Neural cell (in vitro differentiated cells): Measurements from ENCODE around the gene ATP7B. TPM values are rescaled to one million over a fixed set of nuclear protein-coding genes. Genes with fewer than 3 reads are reported as not detected.

Experiments
- H2AFZ ChIP-seq: fragments of 200-600, 300-800 bp; sonication (generic), shearing (Covaris generic); 2 replicates; pipeline ENCODE4 v1.6.0; 2014; ENCODE audit warnings: low read depth, mild to moderate bottlenecking, antibody characterized with exemption, low read length, moderate library complexity
- H3F3A ChIP-seq: fragments of 200-600 bp; shearing (Covaris generic); 2 replicates; pipeline ENCODE4 v1.6.1; 2016; ENCODE audit warnings: mild to moderate bottlenecking, moderate library complexity, mixed read lengths, antibody characterized with exemption, low read length; ENCODE audit not compliant: insufficient read depth, poor library complexity, severe bottlenecking
- H3K27ac ChIP-seq: fragments of 200-600, 300-800 bp; sonication (generic), shearing (Covaris generic); 2 replicates; pipeline ENCODE4 v1.5.1; 2014; ENCODE audit warnings: mild to moderate bottlenecking, low read length, moderate library complexity
- H3K27me3 ChIP-seq: fragments of 300-800, 200-600 bp; sonication (generic), shearing (Covaris generic); 2 replicates; pipeline ENCODE4 v1.6.0; 2014; ENCODE audit warnings: mild to moderate bottlenecking, low read depth, low read length, moderate library complexity; ENCODE audit not compliant: insufficient read depth
- H3K36me3 ChIP-seq: fragments of 300-800, 200-600 bp; sonication (generic), shearing (Covaris generic); 2 replicates; pipeline ENCODE4 v1.5.1; 2014; ENCODE audit warnings: mild to moderate bottlenecking, antibody characterized with exemption, low read length, moderate library complexity; ENCODE audit not compliant: insufficient read depth
- H3K4me2 ChIP-seq: fragments of 300-800, 200-600 bp; sonication (generic), shearing (Covaris generic); 2 replicates; pipeline ENCODE4 v1.6.0; 2014; ENCODE audit warnings: mild to moderate bottlenecking, low read length
- H3K4me3 ChIP-seq: fragments of 300-800, 200-600 bp; sonication (generic), shearing (Covaris generic); 2 replicates; pipeline ENCODE4 v1.5.1; 2014; ENCODE audit warnings: mild to moderate bottlenecking, low read length, moderate library complexity
- H3K79me2 ChIP-seq: fragments of 200-600 bp; shearing (Covaris generic); replicated peaks from 2 replicates; pipeline ENCODE4 v1.6.0; 2014; ENCODE audit warnings: mild to moderate bottlenecking, low read length, moderate library complexity; ENCODE audit not compliant: insufficient read depth
- H3K9ac ChIP-seq: fragments of 300-800, 200-600 bp; sonication (generic), shearing (Covaris generic); 2 replicates; pipeline ENCODE4 v1.6.1; 2016; ENCODE audit warnings: mild to moderate bottlenecking, low read length, mixed read lengths
- H3K9me2 ChIP-seq: fragments of 200-600 bp; shearing (Covaris generic); 2 replicates; pipeline ENCODE4 v1.6.1; 2016; ENCODE audit warnings: mild to moderate bottlenecking, low read length, mixed read lengths; ENCODE audit not compliant: insufficient read depth
- H3K9me3 ChIP-seq: fragments of 200-600, 300-800 bp; sonication (generic), shearing (Covaris generic); 2 replicates; pipeline ENCODE4 v1.6.1; 2016; ENCODE audit warnings: mild to moderate bottlenecking, mixed run types, low read length, moderate library complexity, mixed read lengths
- H4K20me1 ChIP-seq: fragments of 200-600 bp; shearing (Covaris generic); 2 replicates; pipeline ENCODE4 v1.6.1; 2016; ENCODE audit warnings: mild to moderate bottlenecking, mixed run types; ENCODE audit not compliant: insufficient read depth
- CTCF ChIP-seq: fragments of 450-650 bp; IDR thresholded peaks from 2 replicates; pipeline ENCODE4 v1.5.1; 2014; ENCODE audit warnings: antibody characterized with exemption, mild to moderate bottlenecking, moderate library complexity; ENCODE audit not compliant: poor library complexity, severe bottlenecking
- EP300 ChIP-seq: fragments of 450-650 bp; conservative IDR thresholded peaks from 2 replicates; pipeline ENCODE4 v1.6.1; 2014; ENCODE audit warnings: antibody characterized with exemption, mild to moderate bottlenecking, moderate library complexity; ENCODE audit not compliant: poor library complexity, severe bottlenecking
- EZH2 ChIP-seq: fragments of 200-600, 300-800 bp; shearing (Covaris generic), sonication (generic); IDR thresholded peaks from 2 replicates; pipeline ENCODE4 v1.6.1; 2014; ENCODE audit warnings: antibody characterized with exemption, low read length, borderline replicate concordance, mild to moderate bottlenecking; ENCODE audit not compliant: insufficient read depth, poor library complexity, severe bottlenecking
- POLR2AphosphoS5 ChIP-seq: IDR thresholded peaks from 2 replicates; pipeline ENCODE4 v1.6.1; 2012
- RAD21 ChIP-seq: fragments of 450-650 bp; conservative IDR thresholded peaks from 2 replicates; pipeline ENCODE4 v1.6.1; 2014; ENCODE audit warnings: antibody characterized with exemption, mild to moderate bottlenecking, moderate library complexity
- SMC3 ChIP-seq: fragments of 450-650 bp; conservative IDR thresholded peaks from 2 replicates; pipeline ENCODE4 v1.6.1; 2014; ENCODE audit warnings: antibody characterized with exemption, mild to moderate bottlenecking, moderate library complexity; ENCODE audit not compliant: poor library complexity
- TAF1 ChIP-seq: IDR thresholded peaks from 2 replicates; pipeline ENCODE4 v1.6.1; 2012; ENCODE audit warnings: low read depth
- polyA plus RNA-seq: library from polyadenylated mRNA; depleted of rRNA; stranded (reverse); fragments of >200 nt; gene quantifications from 2 replicates; pipeline ENCODE4 v1.2.3, GENCODE V29; 2014
- TF ChIP-seq, protein P1 (sequence below): IDR thresholded peaks from 2 replicates; pipeline ENCODE4 v1.6.1; 2012; ENCODE audit warnings: borderline replicate concordance

The ATP7B gene
- polyA plus RNA-seq, 1 donor from 2014 or later: 6.3 TPM

- peaks cover 5% of the 10 kb centered on the region for H3K9me3 ChIP-seq
- no peak overlapping the region for H2AFZ ChIP-seq
- H3K9me2 ChIP-seq: no peaks in the 10 kb centered on the region
- no peaks in the 10 kb centered on the region for H3K27me3 ChIP-seq
- no peak overlapping the region for H3K9ac ChIP-seq
- no peaks in the 10 kb centered on the region for H3K36me3 ChIP-seq
- H3F3A ChIP-seq: no peaks in the 10 kb centered on the region
- H3K4me2 ChIP-seq: no peak overlapping the region
- no peak for TF ChIP-seq POLR2AphosphoS5
- no peaks in the 10 kb centered on the region for H3K79me2 ChIP-seq
- H4K20me1 ChIP-seq: no peaks in the 10 kb centered on the region
- H3K27ac ChIP-seq: no peak overlapping the region
- no peak overlapping the region for H3K4me3 ChIP-seq
Measured at GRCh38 chr13:51974482-51974881, 36.8 kb downstream of the ATP7B start.

DNA sequence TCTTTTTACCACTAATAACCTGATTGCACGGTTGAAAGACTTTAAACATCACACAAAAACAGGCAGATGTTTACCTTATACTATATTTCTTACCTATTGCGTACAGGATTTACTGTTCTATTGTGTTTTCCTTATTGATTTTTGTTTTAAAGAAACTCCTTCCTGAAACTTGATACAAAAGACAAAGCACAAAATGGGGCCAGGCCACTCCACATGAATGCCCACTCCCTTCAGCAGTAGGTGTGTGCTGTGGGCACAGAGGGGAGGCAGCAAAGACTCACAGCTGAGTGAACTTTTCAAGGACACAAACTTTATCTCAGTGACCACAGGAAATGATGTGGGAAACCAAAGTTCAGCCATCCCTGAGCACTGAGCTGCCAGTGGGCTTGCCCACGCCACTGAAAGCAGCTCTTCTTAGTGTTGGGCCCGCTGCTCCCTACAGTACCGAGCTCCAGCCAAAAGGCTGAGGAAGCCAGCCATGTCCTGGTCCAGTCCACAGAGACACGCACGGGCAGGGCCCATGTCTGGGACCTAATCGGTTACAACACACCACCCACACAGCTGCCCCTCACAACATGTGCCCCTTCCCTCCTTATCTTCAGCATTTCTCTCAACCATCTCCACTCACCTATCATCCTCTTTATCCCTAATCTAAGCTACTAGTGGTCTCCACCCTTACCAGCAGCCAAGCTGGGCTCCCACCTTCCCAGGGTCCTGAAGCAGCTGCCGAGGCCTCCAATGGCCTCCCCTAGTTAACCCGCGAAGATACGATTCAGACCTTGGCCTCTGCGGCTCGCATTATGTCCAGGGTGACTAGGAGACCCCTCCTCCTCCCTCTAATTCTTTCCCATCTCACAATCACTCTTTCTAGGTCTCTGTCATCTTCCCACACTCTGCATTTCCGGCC lies 39.5 kb downstream of the ATP7B start:
- no peaks in the 10 kb centered on the region for H3K79me2 ChIP-seq
- no peak overlapping the region for H3K27ac ChIP-seq
- H2AFZ ChIP-seq: no peak overlapping the region

DNA sequence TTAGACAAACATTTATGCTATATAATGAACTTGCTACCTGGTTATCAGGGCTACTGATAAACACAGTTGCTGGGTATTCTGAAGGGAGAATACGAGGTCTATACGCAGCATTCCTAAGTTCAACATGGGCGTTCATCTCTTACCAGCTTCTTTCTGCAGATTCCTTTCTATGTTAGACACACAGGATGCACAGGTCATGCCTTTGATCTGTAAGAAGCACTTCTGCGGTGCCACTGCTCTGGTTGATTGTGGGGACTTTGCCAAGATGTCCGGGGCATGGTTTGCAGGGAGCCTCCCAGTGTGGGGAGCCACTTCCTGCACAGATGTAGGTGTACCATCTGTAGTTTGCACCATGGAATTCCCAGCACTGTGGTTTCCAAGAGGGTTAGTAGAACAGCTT lies 40.9 kb downstream of the ATP7B start:
- no peaks in the 10 kb centered on the region for H3F3A ChIP-seq
- H3K27me3 ChIP-seq: no peaks in the 10 kb centered on the region
- no peaks in the 10 kb centered on the region for H3K36me3 ChIP-seq
- no peaks in the 10 kb centered on the region for H3K9me3 ChIP-seq
- no peak overlapping the region for H3K4me2 ChIP-seq
- H3K27ac ChIP-seq: no peak overlapping the region
- H4K20me1 ChIP-seq: no peaks in the 10 kb centered on the region
- H3K4me3 ChIP-seq: no peak overlapping the region
- no peak overlapping the region for H3K9ac ChIP-seq
- no peaks in the 10 kb centered on the region for H3K9me2 ChIP-seq
- no peaks in the 10 kb centered on the region for H3K79me2 ChIP-seq
- no peak for TF ChIP-seq RAD21
- TF ChIP-seq TAF1: no peak
- TF ChIP-seq, protein P1, sequence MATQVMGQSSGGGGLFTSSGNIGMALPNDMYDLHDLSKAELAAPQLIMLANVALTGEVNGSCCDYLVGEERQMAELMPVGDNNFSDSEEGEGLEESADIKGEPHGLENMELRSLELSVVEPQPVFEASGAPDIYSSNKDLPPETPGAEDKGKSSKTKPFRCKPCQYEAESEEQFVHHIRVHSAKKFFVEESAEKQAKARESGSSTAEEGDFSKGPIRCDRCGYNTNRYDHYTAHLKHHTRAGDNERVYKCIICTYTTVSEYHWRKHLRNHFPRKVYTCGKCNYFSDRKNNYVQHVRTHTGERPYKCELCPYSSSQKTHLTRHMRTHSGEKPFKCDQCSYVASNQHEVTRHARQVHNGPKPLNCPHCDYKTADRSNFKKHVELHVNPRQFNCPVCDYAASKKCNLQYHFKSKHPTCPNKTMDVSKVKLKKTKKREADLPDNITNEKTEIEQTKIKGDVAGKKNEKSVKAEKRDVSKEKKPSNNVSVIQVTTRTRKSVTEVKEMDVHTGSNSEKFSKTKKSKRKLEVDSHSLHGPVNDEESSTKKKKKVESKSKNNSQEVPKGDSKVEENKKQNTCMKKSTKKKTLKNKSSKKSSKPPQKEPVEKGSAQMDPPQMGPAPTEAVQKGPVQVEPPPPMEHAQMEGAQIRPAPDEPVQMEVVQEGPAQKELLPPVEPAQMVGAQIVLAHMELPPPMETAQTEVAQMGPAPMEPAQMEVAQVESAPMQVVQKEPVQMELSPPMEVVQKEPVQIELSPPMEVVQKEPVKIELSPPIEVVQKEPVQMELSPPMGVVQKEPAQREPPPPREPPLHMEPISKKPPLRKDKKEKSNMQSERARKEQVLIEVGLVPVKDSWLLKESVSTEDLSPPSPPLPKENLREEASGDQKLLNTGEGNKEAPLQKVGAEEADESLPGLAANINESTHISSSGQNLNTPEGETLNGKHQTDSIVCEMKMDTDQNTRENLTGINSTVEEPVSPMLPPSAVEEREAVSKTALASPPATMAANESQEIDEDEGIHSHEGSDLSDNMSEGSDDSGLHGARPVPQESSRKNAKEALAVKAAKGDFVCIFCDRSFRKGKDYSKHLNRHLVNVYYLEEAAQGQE: no peak
- TF ChIP-seq EZH2: no peak
- no peak for TF ChIP-seq SMC3
- TF ChIP-seq CTCF: no peak
- H2AFZ ChIP-seq: no peak overlapping the region

More for the DNA sequence above, 39.5 kb downstream of the ATP7B start:
- Histone ChIP-seq H4K20me1 (no peaks in the 10 kb centered on the region), H3K9me3 (no peaks in the 10 kb centered on the region), H3K4me3 (no peak overlapping the region), H3K36me3 (no peaks in the 10 kb centered on the region), H3F3A (no peaks in the 10 kb centered on the region), H3K27me3 (no peaks in the 10 kb centered on the region), H3K9ac (no peak overlapping the region), H3K9me2 (no peaks in the 10 kb centered on the region), H3K4me2 (no peak overlapping the region)
- TF ChIP-seq RAD21 (no peak), SMC3 (no peak), EP300 (no peak)
- TF ChIP-seq, protein P1: no peak
